Progenitor cell of endocrine pancreas (in vitro differentiated cells): ENCODE results near the gene HERPUD1. TPM values are rescaled to one million over a fixed set of nuclear protein-coding genes. Genes with fewer than 3 reads are reported as not detected.
"Not testable (repeated sequence)": the region's sequence is repeated elsewhere in the genome, so short reads cannot be mapped to it uniquely, and the experiment has no call there.

ENCODE experiments used
- DNase-seq: peaks from one replicate; pipeline ENCODE4 v3.0.0; 2021; ENCODE audit warnings: low spot score; ENCODE audit not compliant: unreplicated experiment
- H3K27ac Mint-ChIP-seq: 2 replicates; pipeline ENCODE4 v1.8.0; 2021; ENCODE audit warnings: mild to moderate bottlenecking, moderate library complexity, mixed read lengths
- H3K27me3 Mint-ChIP-seq: 2 replicates; pipeline ENCODE4 v1.8.0; 2021; ENCODE audit warnings: mixed read lengths
- H3K36me3 Mint-ChIP-seq: 2 replicates; pipeline ENCODE4 v1.8.0; 2022; ENCODE audit warnings: mixed read lengths; ENCODE audit not compliant: insufficient read depth
- H3K4me1 Mint-ChIP-seq: 2 replicates; pipeline ENCODE4 v1.8.0; 2021; ENCODE audit warnings: low read depth, mixed read lengths
- H3K4me3 Mint-ChIP-seq: 2 replicates; pipeline ENCODE4 v1.8.0; 2021; ENCODE audit warnings: low read depth, mild to moderate bottlenecking, moderate library complexity, mixed read lengths
- H3K9me3 Mint-ChIP-seq: 2 replicates; pipeline ENCODE4 v1.8.0; 2021; ENCODE audit warnings: low read depth, mixed read lengths
- CTCF ChIP-seq: fragments of 200-600 bp; sonication (generic); IDR thresholded peaks from one replicate; pipeline ENCODE4 v1.5.0; 2021; ENCODE audit warnings: antibody characterized with exemption, mild to moderate bottlenecking; ENCODE audit not compliant: unreplicated experiment
- total RNA-seq: library from RNA; stranded (reverse); gene quantifications from 2 replicates; pipeline ENCODE4 v1.2.1, GENCODE V29; 2021

The HERPUD1 gene
- total RNA-seq, 1 donor from 2014 or later, result 70.0 TPM

DNA sequence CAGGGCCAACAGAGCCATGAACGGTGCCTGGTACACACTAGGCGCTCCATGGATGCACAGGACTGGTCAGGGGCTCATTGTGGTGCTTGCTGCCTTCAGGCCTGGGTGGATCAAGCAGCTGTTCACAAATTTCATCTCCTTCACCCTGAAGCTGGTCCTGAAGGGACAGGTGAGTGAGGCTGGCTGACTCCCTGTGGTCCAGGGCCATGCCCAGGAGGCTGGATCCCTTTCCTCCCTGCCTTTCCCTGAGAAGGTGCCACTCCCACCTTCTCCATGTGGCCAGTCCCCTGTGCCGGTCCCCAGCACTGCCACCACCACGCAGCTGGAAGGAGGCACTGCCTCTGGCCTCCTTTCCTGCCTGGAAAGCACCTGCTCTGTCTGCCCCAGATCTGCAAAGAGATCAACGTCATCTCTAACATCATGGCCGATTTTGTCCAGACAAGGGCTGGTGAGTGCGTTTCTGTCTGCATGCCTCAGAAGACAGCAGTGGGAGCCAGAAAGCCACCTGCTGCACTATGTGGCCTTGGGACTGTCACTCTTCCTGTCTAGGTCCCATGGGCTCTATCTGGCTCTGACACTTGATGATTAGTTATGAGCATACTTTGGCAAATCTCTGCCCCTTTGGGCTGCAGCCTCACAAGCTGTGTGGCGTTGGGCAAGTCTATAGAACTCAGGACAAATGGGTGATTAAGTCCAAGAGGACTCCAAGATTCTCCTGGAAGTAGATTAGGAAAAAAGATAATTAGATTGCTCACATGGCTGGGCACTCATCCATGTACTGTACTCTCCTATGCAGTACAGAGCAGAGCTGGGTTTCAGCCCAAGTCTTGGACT is 39.2 kb downstream of the HERPUD1 start:
- no peak for TF ChIP-seq CTCF
- H3K27me3 Mint-ChIP-seq, result peaks cover 7% of the 10 kb centered on the region
- peaks cover 7% of the 10 kb centered on the region for H3K9me3 Mint-ChIP-seq
- no peak overlapping the region for H3K4me3 Mint-ChIP-seq
- H3K36me3 Mint-ChIP-seq, result no peaks in the 10 kb centered on the region
- no peaks in the 10 kb centered on the region for H3K4me1 Mint-ChIP-seq
- no peak overlapping the region for H3K27ac Mint-ChIP-seq
- DNase-seq, result no peak

- Mint-ChIP-seq H3K9me3 (peaks cover 7% of the 10 kb centered on the region), H3K27me3 (peaks cover 12% of the 10 kb centered on the region), H3K4me1 (no peaks in the 10 kb centered on the region), H3K27ac (no peak overlapping the region), H3K36me3 (no peaks in the 10 kb centered on the region), H3K4me3 (no peak overlapping the region)
- no peak for DNase-seq
- no peak for TF ChIP-seq CTCF
Observed at GRCh38 chr16:56971768-56972043, 39.8 kb downstream of the HERPUD1 start.

- Mint-ChIP-seq H3K36me3 (no peaks in the 10 kb centered on the region), H3K4me1 (no peaks in the 10 kb centered on the region), H3K4me3 (no peak overlapping the region), H3K27me3 (peaks cover 12% of the 10 kb centered on the region), H3K9me3 (peaks cover 7% of the 10 kb centered on the region), H3K27ac (no peak overlapping the region)
- DNase-seq, result no peak
- no peak for TF ChIP-seq CTCF
Observed at GRCh38 chr16:56972403-56973293, 40.7 kb downstream of the HERPUD1 start.

DNA sequence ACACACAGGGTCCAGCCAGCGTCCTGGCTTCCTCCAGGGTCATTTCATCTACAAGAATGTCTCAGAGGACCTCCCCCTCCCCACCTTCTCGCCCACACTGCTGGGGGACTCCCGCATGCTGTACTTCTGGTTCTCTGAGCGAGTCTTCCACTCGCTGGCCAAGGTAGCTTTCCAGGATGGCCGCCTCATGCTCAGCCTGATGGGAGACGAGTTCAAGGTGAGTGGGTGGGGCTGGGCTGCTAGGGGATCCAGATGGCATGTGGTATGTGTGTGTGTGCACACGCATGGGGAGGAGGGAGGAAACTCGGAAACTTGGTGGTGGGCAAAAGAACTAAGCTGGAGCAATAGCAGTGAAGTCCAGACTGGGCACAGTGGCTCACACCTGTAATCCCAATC is 41.4 kb downstream of the HERPUD1 start:
- DNase-seq, result no peak
- no peak for TF ChIP-seq CTCF
- Mint-ChIP-seq H3K27ac (no peak overlapping the region), H3K9me3 (peaks cover 6% of the 10 kb centered on the region), H3K27me3 (peaks cover 12% of the 10 kb centered on the region), H3K4me3 (no peak overlapping the region), H3K36me3 (no peaks in the 10 kb centered on the region), H3K4me1 (no peaks in the 10 kb centered on the region)

GRCh38 chr16:56973899-56974298 is 42.0 kb downstream of the HERPUD1 start:
- peaks cover 12% of the 10 kb centered on the region for H3K27me3 Mint-ChIP-seq
- not testable (repeated sequence) for H3K4me3 Mint-ChIP-seq, H3K4me1 Mint-ChIP-seq, H3K36me3 Mint-ChIP-seq, H3K27ac Mint-ChIP-seq, DNase-seq, H3K9me3 Mint-ChIP-seq
